Measurements from ENCODE around the gene MVB12B. TPM values are rescaled to one million over a fixed set of nuclear protein-coding genes. Genes with fewer than 3 reads are reported as not detected.

Gene MVB12B
- total RNA-seq, 1 donor from 2014 or later, result 7.7 TPM

GRCh38 chr9:126354887-126355770 lies 28.5 kb downstream of the MVB12B start:
- intact Hi-C loops (cut with micrococcal nuclease), result no loop called here

- intact Hi-C loops (cut with micrococcal nuclease), result no loop called here
Observed at GRCh38 chr9:126357074-126357473, 30.4 kb downstream of the MVB12B start.

- intact Hi-C loops (cut with micrococcal nuclease), result no loop called here
Observed at GRCh38 chr9:126360073-126360472, 33.4 kb downstream of the MVB12B start.

DNA sequence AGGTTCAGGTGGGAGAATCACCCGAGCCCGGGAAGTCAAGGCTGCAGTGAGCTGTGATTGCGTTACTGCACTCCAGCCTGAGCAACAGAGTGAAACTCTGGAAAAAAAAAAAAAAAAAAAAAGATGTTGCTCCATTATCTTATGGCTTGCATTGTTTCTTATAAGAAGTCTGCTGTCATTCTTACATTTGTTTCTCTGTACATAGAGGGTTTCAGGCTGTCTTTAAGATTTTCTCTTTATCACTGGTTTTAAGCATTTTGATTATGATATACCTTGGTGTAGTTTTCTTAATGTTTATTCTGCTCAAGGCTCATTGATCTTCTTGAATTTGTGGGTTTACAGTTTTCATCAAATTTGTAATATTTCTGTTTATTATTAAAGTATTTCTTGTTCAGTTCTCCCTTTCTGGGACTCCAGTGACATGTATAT lies 35.2 kb downstream of the MVB12B start:
- intact Hi-C loops (cut with micrococcal nuclease), result no loop called here

DNA sequence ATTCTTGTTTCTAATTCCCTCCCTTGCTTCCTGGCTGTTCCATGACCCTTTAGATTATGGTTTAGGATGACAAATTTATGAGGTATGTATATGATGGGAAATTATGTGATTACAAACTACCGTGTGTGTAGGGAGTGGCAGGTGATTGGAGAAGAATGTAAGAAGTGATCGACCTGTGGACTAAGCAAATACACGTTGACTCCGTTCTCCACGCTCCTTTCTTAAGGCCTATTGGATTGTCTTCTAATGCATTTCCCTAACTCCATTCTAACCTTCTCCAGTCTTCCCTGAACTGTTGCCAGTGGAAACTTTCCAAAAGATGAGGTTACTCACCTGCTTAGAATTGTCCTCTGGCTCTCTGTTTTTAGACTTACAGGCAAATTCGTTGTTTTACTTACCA lies 36.6 kb downstream of the MVB12B start:
- intact Hi-C loops (cut with micrococcal nuclease), result no loop called here

GRCh38 chr9:126363847-126364671 lies 37.4 kb downstream of the MVB12B start:
- intact Hi-C loops (cut with micrococcal nuclease), result no loop called here

GRCh38 chr9:126365780-126366179 lies 39.2 kb downstream of the MVB12B start:
- intact Hi-C loops (cut with micrococcal nuclease), result no loop called here

DNA sequence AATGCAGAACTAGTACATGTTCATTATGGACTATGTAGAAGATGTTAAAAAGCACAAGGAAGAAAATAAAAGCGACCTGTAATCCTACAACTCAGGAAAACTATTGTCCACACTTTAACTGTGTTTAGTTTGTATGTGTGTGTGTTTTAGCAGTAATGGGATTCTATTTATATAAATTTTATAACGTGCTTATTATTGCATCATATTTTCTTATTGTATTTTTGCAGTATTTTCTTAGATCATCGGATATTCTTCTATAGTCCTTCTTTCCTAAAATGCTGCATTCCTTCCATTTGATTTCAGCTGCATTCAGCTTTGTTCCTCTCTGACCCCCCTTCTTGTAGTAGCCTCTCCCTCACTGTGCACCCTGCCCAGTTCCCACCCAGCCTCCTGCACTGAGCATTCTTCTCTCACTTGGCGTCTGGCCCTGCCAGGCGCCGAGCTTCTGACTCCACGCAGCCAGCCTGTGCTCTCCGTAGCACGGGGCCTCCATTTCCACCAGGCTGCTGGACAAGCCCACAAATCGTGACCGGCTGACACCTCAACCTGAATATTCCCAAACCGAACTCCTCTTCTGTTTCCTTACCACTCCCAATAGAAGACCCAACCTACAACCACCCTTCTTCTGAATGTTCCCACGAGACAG lies 39.9 kb downstream of the MVB12B start:
- intact Hi-C loops (cut with micrococcal nuclease), result no loop called here

- intact Hi-C loops (cut with micrococcal nuclease), result no loop called here
Observed at GRCh38 chr9:126367139-126367538, 40.5 kb downstream of the MVB12B start.

- intact Hi-C loops (cut with micrococcal nuclease), result no loop called here
Observed at GRCh38 chr9:126367616-126368015, 41.0 kb downstream of the MVB12B start.

DNA sequence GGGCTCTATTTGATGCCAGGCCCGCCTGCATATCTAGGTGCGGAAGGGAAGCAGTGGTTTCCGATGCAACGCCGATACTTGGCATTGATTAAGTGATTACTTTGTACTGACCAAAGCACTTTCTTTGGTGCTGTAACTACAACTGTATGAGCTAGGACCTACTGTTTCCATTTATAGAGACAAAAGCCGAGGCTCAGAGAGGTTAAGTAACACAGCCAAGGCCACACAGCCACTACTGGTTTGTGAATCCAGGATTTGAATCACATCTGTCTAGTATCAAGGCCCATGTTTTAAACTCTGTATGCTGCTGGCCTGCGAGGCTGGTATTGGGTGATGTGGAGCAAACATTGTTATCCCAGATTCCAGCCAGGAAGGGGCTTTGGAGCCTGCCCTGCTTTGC lies 41.4 kb downstream of the MVB12B start:
- intact Hi-C loops (cut with micrococcal nuclease), result no loop called here

GRCh38 chr9:126371007-126371870 lies 44.6 kb downstream of the MVB12B start:
- intact Hi-C loops (cut with micrococcal nuclease), result no loop called here

GRCh38 chr9:126372716-126373115 lies 46.1 kb downstream of the MVB12B start:
- intact Hi-C loops (cut with micrococcal nuclease), result no loop called here

- intact Hi-C loops (cut with micrococcal nuclease), result no loop called here
Observed at GRCh38 chr9:126373241-126373640, 46.6 kb downstream of the MVB12B start.

GRCh38 chr9:126374366-126374781 lies 47.7 kb downstream of the MVB12B start:
- intact Hi-C loops (cut with micrococcal nuclease), result no loop called here

- intact Hi-C loops (cut with micrococcal nuclease), result no loop called here
Observed at GRCh38 chr9:126375386-126375785, 48.8 kb downstream of the MVB12B start.

DNA sequence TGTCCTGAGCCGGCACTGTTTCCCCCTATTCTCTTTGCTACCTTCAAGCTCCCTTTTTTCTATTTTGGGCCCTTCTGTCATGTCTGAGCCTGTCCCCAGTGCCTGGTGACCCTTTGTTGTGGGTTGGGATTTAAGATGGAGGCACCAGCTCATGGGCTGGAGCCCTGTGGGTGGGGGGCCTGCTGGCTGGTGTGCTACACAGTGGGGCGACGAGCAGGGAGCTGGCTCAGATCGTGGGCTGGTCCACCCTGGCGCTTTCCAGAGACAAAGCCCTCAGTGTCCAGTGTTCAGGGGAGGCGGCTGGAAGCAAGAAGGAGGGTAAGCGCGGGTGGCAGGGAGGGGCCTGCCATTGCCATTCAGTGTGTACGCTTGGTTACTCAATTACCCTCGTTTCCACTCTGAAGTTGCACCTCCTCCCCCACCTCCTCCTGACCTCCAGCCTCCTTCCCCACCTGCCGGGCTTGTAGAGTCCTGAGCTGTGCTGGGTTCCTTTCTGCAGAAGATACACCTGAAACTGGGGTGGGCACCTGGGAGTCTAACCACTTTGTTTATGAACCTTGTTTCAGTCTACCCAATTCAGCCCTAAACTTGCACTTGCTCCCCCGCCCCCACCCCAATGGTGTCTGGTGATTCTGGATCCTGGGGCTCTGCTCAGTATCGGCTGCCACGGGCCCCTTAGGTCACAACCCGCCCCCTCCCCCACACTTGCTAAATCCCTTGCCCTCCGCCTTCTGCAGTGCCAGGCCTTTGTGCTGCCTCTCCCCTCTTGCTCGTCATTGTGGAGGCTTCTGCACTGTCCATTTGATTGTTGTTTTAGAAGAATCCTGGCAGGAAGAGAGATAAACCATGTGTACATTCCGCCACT lies 49.9 kb downstream of the MVB12B start:
- intact Hi-C loops (cut with micrococcal nuclease), result no loop called here

DNA sequence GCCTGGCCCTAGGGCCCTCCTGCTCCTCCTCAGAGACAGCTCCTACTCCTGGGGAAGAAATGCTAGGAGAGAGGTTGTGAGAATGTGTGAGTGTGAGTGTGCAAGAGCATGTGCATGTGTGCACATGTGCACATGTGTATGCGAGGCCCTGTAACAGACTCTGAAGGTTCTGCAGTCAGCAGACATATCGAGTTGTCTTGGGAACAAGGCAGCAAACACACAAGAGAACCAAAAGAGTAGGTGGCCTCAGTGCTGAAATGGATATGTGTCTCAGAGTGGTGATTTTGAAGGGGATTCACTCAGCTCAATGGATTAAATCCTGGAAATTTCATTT lies 50.5 kb downstream of the MVB12B start:
- intact Hi-C loops (cut with micrococcal nuclease), result no loop called here

GRCh38 chr9:126377536-126377935 lies 50.9 kb downstream of the MVB12B start:
- intact Hi-C loops (cut with micrococcal nuclease), result no loop called here

DNA sequence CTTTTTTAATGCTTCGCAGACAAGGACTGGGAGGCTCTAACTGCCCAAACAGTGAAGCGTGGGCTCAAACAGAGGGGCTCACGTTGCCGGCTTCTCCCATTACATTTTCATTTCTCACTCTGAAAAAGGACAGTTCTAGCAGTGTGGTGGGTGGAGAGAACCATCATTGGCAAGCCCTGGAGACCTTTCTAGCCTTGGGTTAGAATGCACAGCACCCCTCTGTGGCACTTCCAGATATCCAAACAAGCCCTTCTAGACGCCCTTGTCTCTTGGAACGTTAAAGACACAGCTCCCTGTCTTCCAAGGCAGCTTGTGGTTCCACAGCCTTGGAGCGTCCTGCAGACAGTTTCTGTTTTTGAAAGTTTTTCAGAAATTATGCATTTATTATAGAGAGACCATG lies 52.1 kb downstream of the MVB12B start:
- intact Hi-C loops (cut with micrococcal nuclease), result no loop called here
